HG02642 (cell line): ENCODE results near the gene COL12A1.

Experiments used
- ATAC-seq: cut with Tn5 transposase; IDR thresholded peaks from one replicate; pipeline ENCODE4 v1.9.1; 2021; ENCODE audit warnings: mild to moderate bottlenecking; ENCODE audit not compliant: unreplicated experiment, poor library complexity

Gene COL12A1

DNA sequence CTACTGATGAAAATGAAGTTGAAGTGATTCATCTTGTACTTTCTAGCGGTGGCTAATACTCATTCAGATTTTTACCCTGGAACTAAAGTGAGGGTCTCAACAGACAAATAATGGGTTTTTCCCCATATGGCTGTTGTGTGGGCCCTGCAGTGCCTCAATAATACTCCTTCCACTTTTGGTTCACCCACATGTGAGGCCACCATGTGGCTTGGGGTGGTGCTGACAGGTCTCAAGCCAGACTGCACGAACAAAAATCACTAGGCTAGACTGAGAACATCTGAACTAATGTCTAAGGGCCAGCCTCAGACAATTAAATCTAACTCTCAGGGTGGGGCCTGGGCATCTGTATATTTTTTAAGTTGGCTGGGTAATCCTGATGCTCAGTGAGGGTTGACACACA lies 7.9 kb upstream of the COL12A1 start:
- no peak for ATAC-seq

DNA sequence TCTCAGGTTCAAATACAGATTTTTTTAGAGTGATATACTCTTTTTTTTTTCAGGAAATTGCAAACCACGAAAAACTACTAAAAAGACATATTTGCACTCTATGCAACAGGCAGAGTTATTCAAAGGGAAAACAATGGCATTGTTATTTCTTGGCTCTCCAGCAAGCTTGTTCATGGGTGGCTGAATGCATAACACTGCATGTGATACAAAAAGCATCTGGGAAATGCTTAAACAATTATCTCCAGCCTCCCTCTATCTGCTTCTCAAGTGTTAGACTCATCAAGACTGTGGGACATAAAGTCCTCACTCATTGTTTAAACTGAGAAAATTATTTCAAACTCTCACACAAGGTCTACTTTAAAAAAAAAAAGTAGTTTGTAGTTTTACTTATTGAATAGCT lies 7.3 kb upstream of the COL12A1 start:
- ATAC-seq, result no peak

GRCh38 chr6:75211920-75212590 lies 6.2 kb upstream of the COL12A1 start:
- ATAC-seq, result no peak

- no peak for ATAC-seq
Measured at GRCh38 chr6:75210885-75211739, 5.3 kb upstream of the COL12A1 start.

DNA sequence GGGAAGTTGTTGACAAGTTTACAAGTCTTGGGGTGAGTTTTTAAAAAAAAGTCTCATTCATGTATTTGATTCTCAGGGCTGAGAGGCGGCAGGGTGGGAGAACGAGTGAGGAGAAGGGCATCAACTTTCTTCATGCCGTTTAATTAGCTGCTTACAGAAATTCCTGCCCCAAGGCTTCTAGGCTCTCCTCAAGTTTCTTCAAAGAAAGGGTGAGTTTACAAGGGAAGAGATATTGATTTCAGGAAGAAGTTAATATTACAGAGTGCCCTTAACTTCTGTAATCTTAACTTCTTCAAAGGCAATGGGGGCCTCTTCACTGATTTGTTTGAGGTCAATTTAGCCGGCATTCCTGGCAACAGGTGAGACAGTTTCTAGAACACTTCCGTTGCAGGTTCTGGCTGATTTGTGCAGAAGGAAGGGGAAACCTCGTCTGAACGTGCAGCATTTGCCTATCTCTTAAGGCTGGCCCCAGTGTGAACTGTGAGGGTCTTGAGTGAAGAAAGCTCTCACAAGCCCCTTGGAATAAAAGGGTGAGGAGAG lies 3.4 kb upstream of the COL12A1 start:
- no peak for ATAC-seq

GRCh38 chr6:75208298-75209183 lies 2.7 kb upstream of the COL12A1 start:
- ATAC-seq, result peak; percentile 77

DNA sequence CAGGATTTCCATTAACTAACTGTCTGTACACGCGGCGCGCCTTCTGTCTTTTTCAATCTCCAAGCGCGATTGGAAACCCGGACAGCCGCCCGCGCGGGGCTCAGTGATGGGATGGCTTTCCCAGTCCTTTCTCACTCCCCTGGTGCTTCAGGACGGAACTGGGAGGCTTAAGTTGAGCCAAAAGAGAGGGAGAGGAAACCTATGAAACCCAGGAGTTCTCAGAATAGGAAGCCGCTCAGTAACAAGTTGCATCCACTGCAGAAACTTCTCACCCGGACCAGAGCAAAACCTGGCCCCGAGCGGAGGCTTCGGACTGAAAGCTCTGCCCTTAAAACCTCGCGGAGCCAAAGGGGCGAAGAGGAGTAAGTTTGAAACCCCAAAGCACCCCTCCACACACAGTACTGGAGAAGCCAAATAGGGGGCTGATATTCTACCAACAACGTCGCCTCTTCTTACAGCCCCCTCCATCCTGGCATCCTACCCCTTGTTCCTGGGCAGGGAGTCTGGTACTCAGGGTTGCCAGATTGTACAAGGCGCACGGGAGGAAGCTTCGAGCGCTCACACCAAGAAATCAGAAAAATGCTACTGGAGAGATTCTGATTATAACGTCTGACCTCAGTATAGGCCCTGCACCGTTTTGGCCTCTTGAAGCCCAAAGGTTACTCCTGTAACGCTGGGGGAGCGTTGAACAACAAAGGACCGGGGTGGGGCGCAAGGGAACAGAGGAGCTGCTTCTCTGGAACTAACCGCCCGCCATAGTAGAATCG lies 906 bp upstream of the COL12A1 start:
- no peak for ATAC-seq

- no peak for ATAC-seq
Measured at GRCh38 chr6:75204959-75205775, 686 bp downstream of the COL12A1 start.

DNA sequence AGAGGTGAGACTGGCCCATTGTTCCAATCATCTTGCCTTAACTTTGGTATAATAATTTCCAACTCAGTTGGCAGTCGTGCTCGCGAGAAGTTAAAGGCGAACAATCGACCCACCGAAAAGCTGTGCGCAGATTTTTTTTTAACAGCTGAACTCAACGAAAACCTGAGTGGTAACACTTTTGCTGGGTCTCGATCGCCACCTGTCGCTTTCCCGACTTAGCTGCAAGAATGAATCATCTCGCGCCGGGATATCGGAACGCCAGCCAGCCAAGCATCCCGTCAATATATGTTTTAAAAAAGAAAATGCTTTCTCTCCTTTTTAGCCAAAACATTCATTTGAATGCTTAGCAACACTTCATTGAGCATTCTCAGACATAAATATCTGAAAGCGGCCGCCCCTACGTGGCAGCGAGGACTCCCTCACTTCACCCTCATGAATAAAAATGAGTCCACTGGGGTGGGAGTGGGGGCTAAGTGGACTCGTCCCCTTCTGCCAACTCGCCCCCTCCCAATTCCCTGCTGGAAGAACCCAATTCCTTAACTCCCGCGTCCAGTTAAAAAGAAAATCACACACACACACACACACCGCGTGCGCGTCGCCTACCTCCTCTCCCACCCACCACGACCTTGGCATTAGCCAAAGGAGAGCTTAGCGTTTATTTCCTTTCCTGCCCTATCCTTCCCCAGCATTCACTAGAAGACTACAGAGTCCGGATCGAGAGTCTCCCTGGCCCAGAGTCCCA lies 1.5 kb downstream of the COL12A1 start:
- ATAC-seq, result no peak

DNA sequence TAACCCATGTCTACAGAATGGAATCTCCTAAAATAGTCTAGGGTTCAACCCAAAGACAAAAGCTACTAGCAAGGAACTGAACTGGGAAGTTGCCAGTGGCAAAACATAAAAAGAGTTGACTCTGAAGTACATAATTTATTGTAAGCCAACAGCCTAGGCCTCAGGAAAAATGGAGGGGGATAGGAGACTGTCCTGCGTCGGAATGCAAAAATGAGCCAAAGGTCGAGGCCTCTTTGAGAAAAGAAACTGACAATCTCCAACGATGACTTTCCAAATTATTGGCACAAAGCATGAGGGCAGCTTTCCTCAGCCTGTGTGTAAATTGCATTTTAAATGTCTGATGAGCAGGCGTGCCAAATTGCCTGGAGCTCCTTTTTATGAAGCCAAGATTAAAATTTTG lies 2.1 kb downstream of the COL12A1 start:
- no peak for ATAC-seq

DNA sequence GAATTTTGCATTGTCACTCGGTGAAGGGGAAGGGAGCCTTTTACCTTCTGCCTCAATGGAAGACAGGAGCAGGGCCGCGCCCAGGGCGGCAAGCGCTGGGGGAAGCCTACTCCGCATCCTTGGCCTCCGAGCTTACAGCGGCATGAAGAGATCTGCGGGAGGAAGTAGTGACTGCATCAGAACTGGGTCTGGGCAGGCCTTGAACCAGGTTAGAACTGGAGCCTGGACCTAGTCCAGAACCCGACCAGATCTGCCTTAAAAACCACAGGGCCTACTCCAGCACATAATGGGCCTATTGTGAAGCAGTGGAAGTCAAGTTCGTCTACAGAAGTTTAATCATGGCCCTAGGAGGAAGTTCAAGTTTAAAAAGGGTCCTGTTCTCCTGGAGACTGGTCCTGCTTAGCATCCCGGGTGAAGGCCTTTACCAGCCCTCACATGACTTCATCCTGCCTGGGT lies 3.1 kb downstream of the COL12A1 start:
- no peak for ATAC-seq

- no peak for ATAC-seq
Measured at GRCh38 chr6:75201901-75202672, 3.8 kb downstream of the COL12A1 start.

- no peak for ATAC-seq
Measured at GRCh38 chr6:75201021-75201420, 4.8 kb downstream of the COL12A1 start.

- no peak for ATAC-seq
Measured at GRCh38 chr6:75199889-75200288, 6.0 kb downstream of the COL12A1 start.

GRCh38 chr6:75196081-75196687 lies 9.7 kb downstream of the COL12A1 start:
- no peak for ATAC-seq

DNA sequence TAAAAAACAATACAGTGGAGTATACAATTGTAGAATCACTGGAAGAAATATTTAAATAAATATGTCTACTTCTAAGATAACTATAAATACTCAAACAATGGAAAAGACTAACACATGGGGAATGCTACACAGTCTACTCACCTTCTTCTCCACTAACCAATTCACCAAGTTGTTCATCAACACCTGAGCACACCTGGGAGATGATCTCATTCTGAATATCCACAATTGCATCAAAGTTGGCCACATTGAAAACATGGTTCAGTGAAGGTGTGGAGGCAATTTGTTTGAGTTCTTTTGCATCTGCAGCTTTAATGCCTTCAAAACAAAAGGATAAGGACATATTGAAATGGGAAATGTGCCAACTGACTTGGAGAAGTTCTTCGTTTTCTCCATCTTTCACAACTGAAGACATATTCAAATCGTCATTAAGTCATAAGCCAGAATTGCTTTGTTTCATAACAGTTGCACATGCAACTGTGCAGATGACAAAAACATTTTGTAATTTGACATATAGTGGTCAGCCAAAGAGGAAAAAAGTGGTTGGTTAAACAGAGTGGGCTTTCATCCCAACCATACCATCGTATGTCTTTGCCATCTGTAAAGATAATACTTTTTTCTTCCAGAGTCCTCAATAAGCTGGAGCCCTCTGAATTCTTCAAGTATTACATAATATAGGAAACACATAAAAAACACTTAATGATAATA lies 17.5 kb downstream of the COL12A1 start:
- ATAC-seq, result no peak
